Left ventricle myocardium inferior (tissue), 1 donor: ENCODE measurements around the gene EXPH5. TPM values are rescaled to one million over a fixed set of nuclear protein-coding genes. Genes with fewer than 3 reads are reported as not detected.

Source experiments
- DNase-seq: peaks from one replicate; pipeline ENCODE4 v3.0.0-alpha.2; 2020
- H3K27ac ChIP-seq: fragments of 200-600 bp; replicated peaks from 2 replicates; pipeline ENCODE4 v1.8.0; 2021
- H3K27me3 ChIP-seq: fragments of 200-600 bp; 2 replicates; pipeline ENCODE4 v1.8.0; 2021; ENCODE audit warnings: low read depth
- H3K36me3 ChIP-seq: fragments of 200-600 bp; 2 replicates; pipeline ENCODE4 v1.8.0; 2021
- H3K4me1 ChIP-seq: fragments of 200-600 bp; 2 replicates; pipeline ENCODE4 v1.8.0; 2021
- H3K4me3 ChIP-seq: fragments of 200-600 bp; 2 replicates; pipeline ENCODE4 v1.8.0; 2021; ENCODE audit warnings: mild to moderate bottlenecking, moderate library complexity
- H3K9me3 ChIP-seq: fragments of 200-600 bp; replicated peaks from 2 replicates; pipeline ENCODE4 v1.8.0; 2021
- CTCF ChIP-seq: fragments of 200-600 bp; IDR thresholded peaks from 2 replicates; pipeline ENCODE4 v1.8.0; 2021; ENCODE audit warnings: antibody characterized with exemption, mild to moderate bottlenecking, borderline replicate concordance
- intact Hi-C: fragments of 100-400 bp; cut with micrococcal nuclease; formaldehyde crosslinking; loops from one replicate; pipeline ENCODE4 v1.11.0; 2022
- total RNA-seq: library from RNA; stranded (reverse); fragmentation: NEBNext Ultra II Directional; extraction: Animal tissue kit (Norgen Biotek cat#: 25700); gene quantifications from one replicate; pipeline ENCODE4 v1.2.1, GENCODE V29; 2021
- donor health status: DM: no; HTN: yes; CAD: no; lungs with severe emphysema.

EXPH5 gene
- total RNA-seq, 1 donor from 2014 or later: 0.88 TPM

DNA sequence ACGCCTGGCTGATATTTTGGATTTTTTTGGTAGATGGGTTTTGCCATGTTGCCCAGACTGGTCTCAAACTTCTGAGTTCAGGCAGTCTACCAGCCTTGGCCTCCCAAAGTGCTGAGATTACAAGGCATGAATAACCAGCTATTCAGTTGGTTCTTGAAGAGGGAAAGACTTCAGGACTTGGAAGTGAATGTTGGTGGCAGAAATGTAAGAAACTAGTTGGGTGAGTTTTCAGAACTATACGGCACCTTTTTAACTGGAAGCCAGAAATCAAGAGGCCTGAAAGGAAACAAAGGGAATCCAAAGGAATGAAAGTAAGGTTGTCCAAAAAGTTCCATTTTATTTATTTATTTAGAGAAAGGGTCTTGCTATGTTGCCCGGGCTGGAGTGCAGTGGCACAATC, 98.2 kb downstream of the EXPH5 start:
- peaks cover 6% of the 10 kb centered on the region for H3K36me3 ChIP-seq
- no peaks in the 10 kb centered on the region for H3K27me3 ChIP-seq
- no peak for TF ChIP-seq CTCF
- intact Hi-C loops: no loop called here
- peaks cover 28% of the 10 kb centered on the region for H3K4me1 ChIP-seq
- no peak for DNase-seq
- no peak overlapping the region for H3K4me3 ChIP-seq
- no peaks in the 10 kb centered on the region for H3K9me3 ChIP-seq
- H3K27ac ChIP-seq: no peak overlapping the region

GRCh38 chr11:108494182-108494581, 99.4 kb downstream of the EXPH5 start:
- intact Hi-C loops: no loop called here
- no peak for TF ChIP-seq CTCF
- Histone ChIP-seq H3K36me3 (peaks cover 17% of the 10 kb centered on the region), H3K9me3 (no peaks in the 10 kb centered on the region), H3K4me1 (peaks cover 28% of the 10 kb centered on the region), H3K4me3 (no peak overlapping the region), H3K27ac (no peak overlapping the region), H3K27me3 (no peaks in the 10 kb centered on the region)
- DNase-seq: no peak

- peaks cover 13% of the 10 kb centered on the region for H3K4me1 ChIP-seq
- no peak for DNase-seq
- intact Hi-C loops: no loop called here
- H3K36me3 ChIP-seq: peaks cover 39% of the 10 kb centered on the region
- no peaks in the 10 kb centered on the region for H3K27me3 ChIP-seq
- no peak overlapping the region for H3K27ac ChIP-seq
- TF ChIP-seq CTCF: no peak
- no peaks in the 10 kb centered on the region for H3K9me3 ChIP-seq
- H3K4me3 ChIP-seq: no peak overlapping the region
Measured at GRCh38 chr11:108491936-108492335, 101.6 kb downstream of the EXPH5 start.

GRCh38 chr11:108486828-108487227, 106.7 kb downstream of the EXPH5 start:
- no peaks in the 10 kb centered on the region for H3K27me3 ChIP-seq
- no peak overlapping the region for H3K4me3 ChIP-seq
- peaks cover 82% of the 10 kb centered on the region for H3K36me3 ChIP-seq
- no peak for TF ChIP-seq CTCF
- H3K27ac ChIP-seq: no peak overlapping the region
- no peaks in the 10 kb centered on the region for H3K9me3 ChIP-seq
- intact Hi-C loops: no loop called here
- DNase-seq: no peak
- no peaks in the 10 kb centered on the region for H3K4me1 ChIP-seq

GRCh38 chr11:108486331-108486730, 107.2 kb downstream of the EXPH5 start:
- H3K9me3 ChIP-seq: no peaks in the 10 kb centered on the region
- TF ChIP-seq CTCF: no peak
- no peaks in the 10 kb centered on the region for H3K4me1 ChIP-seq
- H3K27ac ChIP-seq: no peak overlapping the region
- intact Hi-C loops: no loop called here
- peaks cover 87% of the 10 kb centered on the region for H3K36me3 ChIP-seq
- no peak for DNase-seq
- no peaks in the 10 kb centered on the region for H3K27me3 ChIP-seq
- no peak overlapping the region for H3K4me3 ChIP-seq

DNA sequence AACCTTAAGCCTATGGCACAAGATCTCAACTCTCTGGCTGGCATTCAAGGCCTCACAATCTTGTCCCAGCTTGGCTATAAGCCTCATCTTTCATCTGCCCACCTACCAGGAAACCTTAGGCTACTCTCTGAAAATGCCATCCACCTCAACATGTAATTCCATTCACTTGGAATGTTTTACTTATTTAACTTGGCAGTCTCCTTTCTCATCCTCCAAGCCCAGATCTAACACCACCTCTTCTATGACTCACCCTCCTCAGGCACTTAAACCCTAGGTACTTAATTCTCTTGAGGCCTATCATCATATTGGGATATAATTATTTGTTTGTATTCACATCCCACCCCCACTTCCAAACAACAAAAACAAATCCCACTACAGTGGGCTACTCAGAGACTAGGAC, 110.4 kb downstream of the EXPH5 start:
- no peaks in the 10 kb centered on the region for H3K27me3 ChIP-seq
- H3K9me3 ChIP-seq: no peaks in the 10 kb centered on the region
- DNase-seq: no peak
- H3K27ac ChIP-seq: no peak overlapping the region
- intact Hi-C loops: no loop called here
- H3K4me3 ChIP-seq: no peak overlapping the region
- TF ChIP-seq CTCF: no peak
- H3K36me3 ChIP-seq: peaks cover 84% of the 10 kb centered on the region
- no peaks in the 10 kb centered on the region for H3K4me1 ChIP-seq
